Activated naive CD8-positive, alpha-beta T cell treated with anti-CD3 and anti-CD28 coated beads, Interleukin-2, amount 50 U/mL, for 16 hours (primary cell): ENCODE measurements around the gene APBA3.
A peak's percentile ranks its signal among the peaks of the same experiment; 100 is the strongest.
"Not testable (repeated sequence)": the region's sequence is repeated elsewhere in the genome, so short reads cannot be mapped to it uniquely, and the experiment has no call there.

ENCODE experiments used
- DNase-seq: peaks from one replicate; pipeline ENCODE4 v3.0.0-alpha.2; 2020; ENCODE audit warnings: low read depth, low spot score

APBA3 gene

DNA sequence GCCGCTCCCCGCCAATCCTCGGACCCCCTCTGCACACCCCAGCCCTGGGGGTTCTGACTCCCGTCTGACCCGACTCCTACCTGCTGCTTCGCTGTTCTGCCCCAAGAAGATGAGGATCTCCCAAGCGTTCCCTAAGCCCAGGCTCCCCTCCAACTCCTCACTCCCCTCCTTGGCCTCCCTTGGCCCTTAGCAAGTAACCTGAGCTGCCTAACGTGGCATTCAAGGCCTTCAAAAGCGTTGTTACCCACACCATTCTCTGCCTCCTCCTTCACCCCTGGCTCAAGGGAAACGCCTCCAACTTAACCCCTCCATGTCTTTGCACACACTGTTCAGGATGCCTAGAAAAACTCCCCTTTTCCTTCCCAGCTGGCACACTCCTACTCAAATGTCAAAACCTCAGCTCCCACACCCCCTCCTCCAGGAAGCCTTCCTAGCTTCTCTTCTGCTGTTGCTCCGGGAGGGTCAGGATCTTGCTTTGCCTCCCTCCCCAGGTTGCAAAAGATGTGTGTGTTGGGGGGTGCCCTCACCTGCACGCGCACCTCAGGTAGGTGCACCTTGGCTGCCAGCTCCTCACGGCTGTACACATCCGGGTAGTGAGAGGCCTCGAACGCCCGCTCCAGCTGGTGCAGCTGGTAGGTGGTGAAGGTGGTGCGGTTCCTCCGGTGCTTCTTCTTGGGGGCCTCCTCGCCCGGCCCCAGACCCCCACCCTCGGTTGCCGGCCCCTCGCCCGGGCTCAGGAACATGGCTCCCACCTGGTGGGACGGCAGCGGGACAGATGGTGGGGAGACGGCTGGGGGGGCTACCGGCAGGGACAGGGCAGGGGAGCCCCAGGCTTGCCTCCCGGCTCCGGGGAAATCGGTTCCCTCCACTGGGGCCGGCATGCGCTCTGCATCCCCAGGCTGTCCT, 9.8 kb upstream of the APBA3 start:
- DNase-seq = no peak

DNA sequence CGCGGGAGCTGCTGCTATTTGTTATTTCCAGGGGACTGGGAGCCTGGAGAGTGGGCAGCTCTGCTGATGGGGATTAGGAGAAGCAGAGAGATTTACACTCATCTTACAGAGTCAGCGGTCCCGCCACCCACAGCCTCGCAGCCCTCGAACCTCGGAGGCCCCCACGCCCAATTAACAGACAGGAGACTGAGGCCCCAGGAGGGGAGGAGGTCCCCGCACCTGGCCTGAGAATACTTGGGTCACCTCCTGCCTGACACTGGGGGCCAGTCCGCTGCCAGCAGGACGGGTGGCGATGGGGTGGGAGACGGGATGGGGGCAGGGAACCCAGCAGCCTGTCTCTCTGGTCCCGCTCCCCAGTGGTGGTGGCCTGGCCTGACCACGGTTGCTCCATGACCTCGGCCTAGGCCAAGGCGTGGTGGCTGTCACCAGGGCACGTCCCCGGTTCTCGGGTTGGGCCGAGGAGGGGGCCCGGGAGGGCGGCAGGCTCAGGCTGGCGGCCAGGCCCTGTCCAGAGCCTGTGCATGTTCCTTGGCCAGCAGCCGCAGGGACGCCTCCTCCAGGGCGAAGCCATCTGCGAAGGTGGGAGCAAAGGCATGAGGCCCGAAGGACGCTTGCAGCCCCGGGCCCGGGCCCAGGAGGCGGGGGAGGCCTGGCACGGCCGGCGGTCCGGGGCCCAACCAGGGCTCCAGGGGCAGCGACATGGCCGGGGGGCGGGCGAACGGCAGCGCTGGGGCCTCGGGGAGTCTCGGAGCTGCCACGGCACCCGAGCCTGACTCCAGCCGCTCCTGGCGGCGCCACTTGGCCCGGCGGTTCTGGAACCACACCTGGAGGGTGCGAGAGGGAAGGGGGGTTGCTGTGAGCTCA, 8.9 kb upstream of the APBA3 start:
- no peak for DNase-seq

DNA sequence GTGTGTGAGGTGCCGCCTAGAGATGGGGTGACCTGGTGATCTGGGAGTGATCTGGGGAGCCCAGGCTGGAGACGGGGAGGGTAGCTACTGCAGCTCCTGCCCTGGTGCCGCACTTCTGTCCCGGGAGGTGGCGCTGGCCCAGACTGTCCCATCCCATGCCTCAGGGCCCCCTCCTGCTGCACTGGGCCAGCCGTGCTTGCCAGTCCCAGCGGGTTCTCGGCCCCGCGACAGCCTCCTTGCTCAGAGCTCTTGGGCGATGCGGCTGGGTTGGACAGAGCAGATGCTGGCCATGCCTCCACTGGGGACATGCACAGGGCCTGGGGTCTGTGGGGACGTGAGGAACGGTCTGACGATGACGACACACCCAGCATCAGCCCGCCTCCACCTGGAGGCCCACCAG, 8.0 kb upstream of the APBA3 start:
- DNase-seq = no peak

DNA sequence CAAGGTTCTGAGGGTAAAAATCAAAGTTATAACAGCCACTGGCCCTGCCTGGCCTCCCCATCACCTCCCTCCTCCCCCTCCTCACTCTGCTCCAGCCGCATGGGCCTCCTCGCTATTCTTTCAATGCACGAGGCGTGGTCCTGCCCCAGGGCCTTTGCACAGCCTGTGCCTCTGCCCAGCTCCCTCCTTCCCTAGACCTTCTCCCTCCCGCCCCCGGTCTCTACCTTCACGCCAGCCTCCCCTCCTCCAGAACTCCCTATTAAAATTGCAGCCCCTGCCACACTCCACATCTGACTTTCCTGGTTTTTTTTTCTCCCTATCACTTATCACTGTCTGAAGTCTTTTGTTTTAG, 7.2 kb upstream of the APBA3 start:
- no peak for DNase-seq

DNA sequence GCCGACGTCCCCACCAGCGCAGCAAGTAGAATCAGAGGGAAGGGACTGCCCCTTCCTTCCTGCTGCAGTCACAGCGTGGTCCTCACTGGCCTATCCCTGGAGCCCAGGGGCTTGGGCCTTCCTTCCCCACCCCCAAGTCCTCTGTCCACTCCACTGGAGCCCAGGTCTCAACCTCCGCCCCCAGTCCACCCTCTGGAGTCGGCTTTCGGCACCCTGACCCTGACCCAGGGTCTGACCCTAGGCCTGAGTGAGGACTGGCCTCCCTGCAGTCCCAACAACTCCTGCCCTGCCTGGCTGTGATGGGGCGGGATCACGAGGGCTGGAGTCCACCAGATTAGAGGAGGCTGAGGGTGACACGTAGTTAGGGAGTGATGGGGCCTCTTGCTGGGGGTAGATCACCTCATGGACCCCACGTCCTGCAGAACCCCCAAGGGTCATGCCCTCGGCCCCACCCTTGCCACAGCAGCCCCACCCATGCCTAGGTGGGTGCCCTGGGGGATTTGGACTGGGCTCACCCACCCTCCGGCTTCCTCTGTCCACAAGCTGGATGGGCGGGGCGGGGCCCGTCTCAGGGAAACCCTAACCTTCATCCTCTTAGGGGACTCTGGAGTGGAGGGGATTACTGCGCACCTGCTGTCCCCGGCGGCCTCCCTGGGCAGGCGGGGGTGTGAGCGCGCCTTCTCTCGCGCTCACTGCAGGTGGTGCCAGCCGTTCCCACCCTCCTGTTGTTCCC, 6.7 kb upstream of the APBA3 start:
- DNase-seq = no peak

DNA sequence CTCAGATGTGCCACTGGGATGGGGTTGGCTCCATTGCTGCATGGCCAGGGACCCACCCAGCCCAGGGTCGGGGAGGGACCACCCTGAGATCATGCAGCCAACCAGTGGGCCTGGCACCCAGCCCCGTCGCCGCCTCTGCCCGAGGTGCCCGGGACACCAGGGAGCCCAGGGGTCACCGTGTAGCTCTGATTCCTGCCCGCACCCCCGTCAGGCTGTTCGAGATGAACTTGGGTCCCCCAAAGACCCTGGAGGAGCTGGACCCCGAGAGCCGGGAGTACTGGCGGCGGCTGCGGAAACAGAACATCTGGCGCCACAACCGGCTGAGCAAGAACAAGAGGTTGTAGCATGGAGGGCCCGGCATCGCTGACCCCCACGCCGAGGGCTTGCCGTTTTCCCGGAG, 5.6 kb upstream of the APBA3 start:
- DNase-seq = no peak

DNA sequence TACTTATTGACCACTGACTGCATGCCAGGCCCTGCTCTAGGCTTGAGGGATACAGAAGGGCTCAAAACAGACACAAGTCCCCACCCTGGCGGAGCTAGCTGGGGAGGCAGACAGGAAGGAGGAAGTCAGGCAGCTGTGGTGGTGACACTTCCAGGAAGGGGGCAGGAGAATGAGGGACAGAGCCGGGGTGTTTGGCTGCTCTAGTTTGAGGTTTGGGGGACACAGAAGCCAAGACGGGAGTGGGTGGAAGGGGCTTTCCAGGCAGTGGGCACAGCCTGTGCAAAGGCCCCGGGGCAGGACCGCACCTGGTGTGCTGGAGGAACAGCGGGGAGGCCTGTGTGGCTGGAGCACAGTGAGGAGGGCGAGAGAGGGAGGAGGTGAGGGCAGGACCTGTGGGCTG, 5.0 kb upstream of the APBA3 start:
- DNase-seq = no peak

DNA sequence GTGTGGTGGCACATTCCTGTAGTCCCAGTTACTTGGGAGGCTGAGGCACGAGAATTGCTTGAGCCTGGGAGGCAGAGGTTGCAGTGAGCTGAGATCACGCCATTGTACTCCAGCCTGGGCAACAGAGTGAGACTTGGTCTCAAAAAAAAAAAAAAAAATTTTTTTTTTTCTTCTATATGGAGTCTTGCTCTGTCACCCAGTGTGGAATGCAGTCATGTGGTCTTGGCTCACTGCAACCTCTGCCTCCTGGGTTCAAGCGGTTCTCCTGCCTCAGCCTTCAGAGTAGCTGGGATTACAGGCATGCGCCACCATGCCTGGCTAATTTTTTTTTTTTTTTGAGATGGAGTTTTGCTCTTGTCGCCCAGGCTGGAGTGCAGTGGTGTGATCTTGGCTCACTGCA, 4.3 kb upstream of the APBA3 start:
- not testable (repeated sequence) for DNase-seq

DNA sequence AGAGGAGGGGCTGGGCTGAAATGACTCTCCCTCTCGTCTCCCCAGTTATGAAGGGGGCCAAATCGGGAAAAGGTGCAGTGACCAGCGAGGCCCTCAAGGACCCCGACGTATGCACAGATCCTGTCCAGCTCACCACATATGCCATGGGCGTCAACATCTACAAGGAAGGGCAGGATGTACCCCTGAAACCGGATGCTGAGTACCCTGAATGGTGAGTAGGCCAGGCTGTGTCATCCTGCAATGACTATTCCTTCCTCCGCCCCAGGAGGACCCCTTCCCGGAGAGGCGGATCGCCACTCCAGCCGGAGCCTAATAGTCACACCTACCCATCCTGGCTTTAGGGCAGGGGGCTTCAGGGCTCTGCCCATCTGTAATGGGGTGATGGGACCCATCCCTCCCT, 3.6 kb upstream of the APBA3 start:
- DNase-seq = no peak

DNA sequence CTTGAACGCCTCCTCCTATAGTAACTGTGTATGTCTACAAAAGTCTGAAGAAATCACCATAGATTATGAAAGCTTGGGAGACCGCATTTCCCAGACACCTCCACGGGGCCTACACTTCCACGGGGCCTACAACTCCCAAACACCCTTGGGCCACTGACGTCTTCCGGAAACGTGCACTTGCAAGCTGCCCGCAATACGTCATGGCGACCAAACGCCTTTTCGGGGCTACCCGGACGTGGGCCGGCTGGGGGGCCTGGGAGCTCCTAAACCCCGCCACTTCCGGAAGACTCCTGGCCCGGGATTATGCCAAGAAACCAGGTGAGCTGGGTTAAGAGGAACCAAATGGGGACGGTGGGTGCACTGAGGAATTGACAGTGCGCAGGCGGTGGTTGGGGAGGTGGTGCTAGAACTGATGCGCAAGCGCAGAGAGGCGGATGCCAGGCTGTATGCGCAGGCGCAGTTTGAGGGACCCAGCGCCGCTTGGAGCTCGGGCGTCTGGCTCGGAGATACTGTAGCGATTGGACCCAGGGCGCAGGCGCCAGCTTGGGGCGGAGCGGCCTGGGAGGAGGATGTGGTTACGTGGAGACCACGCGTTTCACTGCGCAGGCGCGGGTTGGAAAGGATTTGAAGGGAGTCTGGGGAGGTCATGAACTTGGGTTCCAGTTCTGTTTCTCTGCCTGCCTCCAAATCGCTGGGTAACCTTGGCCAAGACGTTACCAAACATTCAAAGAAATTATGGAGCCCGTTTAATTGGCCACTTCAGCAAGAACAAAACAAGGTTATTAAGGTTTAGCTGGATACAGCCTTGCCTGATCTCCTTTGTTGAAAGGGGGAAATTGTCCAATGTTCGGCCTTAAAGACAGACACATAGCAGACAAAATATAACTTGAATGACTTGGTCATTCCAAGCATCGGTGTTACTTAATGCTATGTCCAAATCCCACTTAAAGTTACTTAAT, 1.3 kb upstream of the APBA3 start, which contains the start of gene MRPL54:
Gene MRPL54, plus strand, starts transcription at position 182 of the 959 bp plus-strand sequence. Its CDS starts 19 bp downstream, at position 201.
- DNase-seq = peak; percentile 96

DNA sequence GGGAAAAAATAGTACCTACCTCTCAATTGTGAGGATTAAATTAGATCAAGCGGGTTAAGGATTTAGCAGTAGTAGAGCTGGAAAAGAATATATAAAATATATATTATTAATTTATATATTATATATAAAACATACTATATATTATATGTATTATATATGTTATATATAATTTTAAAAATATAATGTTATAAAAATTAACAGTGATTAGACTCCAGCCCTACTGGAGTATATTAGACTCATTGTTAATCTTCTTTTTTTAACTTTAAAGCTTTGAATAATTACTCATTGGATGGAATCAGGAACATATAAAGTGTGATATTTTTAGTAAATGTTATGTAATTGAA, 610 bp upstream of the APBA3 start:
- no peak for DNase-seq

DNA sequence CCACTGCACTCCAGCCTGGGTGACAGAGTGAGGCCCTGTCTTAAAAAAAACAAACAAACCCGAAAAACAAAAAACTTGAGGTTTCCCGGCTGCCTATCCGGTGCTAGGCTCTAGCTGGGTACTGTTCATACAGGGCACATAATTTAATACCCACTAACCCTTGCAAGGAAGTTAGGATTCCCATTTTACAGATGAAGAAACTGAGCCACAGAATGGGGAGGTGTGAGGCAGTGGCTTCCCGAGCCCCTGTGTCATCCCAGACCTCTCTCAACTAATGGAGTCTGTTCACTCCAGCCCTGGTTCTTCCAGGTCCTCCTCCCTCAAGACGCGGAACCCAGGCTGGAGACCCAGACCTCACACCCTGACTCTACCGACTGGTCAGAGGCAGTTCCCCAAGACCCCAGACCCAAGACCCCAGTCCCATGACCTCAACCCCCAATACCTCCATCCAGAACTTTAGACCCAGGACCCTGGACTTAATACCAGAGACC, 576 bp downstream of the APBA3 start:
- no peak for DNase-seq

DNA sequence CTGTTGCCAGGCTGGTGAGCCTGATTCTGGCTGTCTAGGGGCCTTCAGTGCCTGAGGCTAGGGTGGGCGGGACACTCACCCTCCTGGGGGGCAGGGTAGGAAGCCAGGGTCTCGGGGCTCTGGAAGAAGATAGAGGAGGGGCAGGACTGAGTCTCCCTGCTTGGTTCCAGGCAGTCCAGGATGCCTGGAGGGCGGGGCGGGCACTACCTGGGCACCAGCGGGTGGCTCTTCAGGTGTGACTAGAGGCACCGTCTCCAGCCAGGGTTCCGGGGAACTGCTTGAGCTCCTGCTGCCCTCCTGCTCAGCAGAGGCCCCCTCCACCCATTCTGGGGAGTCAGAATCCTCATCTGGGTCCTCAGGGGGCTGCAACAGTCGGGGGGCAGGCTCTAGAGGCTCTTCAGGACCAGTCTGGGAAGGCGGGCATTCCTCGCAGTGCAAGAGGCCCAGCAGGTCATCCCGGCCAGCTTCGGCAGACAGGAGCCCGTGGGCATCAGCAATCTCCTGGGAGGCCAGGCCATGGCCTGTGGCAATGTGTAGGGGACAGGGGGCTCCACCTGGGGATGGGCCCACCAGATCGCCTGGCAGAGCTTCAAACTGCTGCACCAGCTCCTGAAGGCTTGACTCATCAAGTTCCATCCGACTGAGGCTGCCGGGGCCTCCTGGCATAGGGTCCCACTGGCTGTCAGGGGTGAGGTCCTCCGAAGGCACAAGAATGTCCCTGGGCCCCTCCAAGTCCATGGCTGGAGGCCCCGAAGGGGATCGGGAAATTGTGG, 1.8 kb downstream of the APBA3 start:
- DNase-seq = no peak

DNA sequence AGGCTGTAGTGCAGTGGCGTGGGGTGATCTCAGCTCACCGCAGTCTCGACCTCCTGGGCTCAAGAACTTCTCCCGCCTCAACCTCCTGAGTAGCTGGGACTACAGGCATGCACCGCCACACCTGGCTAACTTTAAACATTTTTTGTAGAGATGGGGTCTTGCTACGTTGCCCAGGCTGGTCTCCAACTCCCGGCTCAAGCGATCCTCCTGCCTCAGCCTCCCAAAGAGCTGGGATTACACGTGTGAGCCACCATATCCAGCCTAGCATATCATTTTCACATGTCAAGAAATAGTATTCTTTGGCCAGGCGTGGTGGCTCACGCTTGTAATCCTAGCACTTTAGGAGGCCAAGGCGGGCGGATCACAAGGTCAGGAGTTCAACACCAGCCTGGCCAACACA, 3.2 kb downstream of the APBA3 start:
- DNase-seq = not testable (repeated sequence)

DNA sequence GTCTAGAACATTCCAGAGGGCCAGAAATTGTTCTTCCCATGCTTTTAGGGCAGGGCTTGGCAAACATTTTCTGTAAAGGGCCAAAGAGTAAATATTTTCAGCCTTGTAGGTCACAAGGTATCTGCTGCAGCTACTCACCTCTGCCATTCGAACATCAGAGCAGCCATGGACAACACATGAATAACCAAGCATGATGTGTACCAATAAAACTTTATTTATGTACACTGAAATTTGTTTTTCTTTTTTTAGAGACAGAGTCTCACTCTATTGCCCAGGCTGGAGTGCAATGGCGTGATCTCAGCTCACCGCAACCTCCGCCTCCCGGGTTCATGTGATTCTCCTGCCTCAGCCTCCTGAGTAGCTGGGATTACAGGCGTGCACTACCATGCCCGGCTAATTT, 3.8 kb downstream of the APBA3 start:
- not testable (repeated sequence) for DNase-seq

DNA sequence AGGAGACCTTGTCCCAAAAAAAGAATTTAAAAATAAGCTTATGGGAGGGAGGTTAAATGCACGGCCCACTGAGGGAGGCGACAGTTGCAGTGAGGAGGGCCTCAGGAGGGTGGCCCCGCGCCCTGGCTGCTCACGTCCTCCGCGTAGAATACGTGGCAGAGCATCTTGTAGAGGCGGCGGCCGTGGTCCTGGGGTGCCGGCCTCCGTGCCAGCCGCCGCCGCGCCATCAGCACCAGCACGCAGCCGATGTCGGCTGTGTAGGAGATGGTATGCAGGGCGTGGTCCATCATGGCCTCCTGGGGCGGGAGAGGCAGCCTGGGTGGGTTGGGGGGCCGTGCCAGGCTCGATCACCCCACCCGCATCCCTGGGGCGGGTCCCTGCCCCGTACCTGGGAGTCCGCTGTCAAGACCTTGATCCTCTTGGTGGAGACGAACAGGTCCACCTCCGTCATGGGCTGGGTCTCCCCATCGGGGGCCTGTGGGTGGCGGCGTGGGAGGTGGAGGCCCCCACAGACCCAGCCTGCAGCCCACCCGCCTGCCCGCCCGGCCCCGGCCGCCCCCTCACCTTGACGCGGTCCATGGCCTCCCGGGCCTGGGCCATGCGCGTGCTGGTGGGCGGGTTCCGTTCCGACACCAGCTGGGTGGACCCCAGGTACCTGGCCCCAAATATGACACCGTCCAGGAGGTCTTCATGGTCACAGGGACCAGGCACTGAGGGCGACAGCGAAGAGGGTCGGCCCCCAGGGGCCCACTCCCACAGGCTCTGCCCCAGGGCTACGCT, 7.7 kb downstream of the APBA3 start:
- no peak for DNase-seq

DNA sequence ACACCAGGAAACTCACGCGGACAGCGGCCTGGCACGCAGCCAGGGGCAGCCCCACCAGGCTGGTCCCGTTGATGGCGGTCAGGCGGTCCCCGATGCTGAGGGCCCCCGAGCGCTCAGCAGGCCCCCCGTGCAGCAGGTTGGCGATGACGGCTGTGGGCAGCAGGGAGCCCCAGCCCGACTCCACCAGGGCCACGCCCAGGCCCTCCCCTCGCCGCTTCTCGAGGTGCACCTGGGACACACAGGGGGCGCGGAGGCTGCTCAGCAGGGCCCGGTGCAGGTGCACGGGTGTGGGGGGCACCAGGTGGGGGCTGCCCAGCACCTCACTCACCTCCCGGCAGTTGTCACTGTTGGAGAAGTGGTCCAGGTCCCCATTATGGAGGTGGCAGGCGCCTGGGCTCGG, 9.0 kb downstream of the APBA3 start:
- DNase-seq = no peak

DNA sequence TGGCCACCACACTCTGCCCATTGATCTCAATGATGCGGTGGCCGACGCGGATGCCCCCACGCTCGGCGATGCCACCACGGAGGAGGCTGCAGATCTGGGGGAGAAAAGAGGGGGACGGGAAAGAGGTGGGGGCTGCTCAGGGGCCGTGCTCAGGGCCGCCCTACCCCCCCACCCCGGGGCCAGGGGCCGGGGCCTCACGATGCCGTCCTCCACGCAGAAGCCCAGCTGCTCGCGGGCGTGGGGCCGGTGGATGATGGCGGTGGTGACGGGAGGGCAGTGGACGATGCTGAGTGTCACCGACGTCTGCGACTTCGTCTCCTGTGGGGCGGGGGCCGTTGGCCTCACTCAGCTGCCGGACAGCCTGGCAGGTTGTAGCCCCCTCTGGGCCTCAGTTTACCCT, 10.3 kb downstream of the APBA3 start:
- no peak for DNase-seq

DNA sequence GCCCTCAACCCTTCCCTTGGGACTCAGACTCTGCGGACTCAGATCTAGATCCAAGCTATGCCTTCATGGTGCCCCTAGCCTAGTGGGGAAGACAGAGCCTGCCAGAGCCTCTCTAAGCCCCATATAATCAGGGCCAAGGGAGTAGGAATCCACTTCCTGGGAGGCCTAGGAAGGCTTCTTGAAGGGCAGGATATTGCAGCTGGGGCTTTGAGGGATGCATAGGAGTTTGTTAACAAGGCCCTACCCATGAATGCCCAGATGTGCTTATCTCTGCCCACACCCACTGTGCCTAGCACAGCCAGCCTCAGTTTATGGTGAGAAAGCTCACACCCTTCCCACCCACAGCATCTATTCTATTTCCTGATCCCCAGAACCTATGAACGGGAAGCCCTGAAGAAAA, 11.3 kb downstream of the APBA3 start:
- no peak for DNase-seq
